ENCODE measurements around the gene VEPH1.

GRCh38 chr3:157240408-157240807, 262.8 kb downstream of the VEPH1 start:
- TF ChIP-seq CTCF (optimal IDR thresholded peaks at IDR 0.05 in 1 of 3, IDR thresholded peaks at IDR 0.05 in 1 of 3, conservative IDR thresholded peaks at IDR 0.05 in 1 of 3; ENCODE audit: extremely low read depth in 1 of 3, insufficient read depth in 2 of 3, low read length in 3 of 3) (no peak), EZH2 (IDR thresholded peaks at IDR 0.05; ENCODE audit: low read length) (no peak)
